H9 (cell line): ENCODE results near the gene ATPAF2. TPM values are rescaled to one million over a fixed set of nuclear protein-coding genes. Genes with fewer than 3 reads are reported as not detected.

Experiments used
- DNase-seq: peaks from one replicate; pipeline ENCODE4 v3.0.0-alpha.2; 2017
- H2AFZ ChIP-seq: one replicate; pipeline ENCODE4 v1.6.1; 2013; ENCODE audit warnings: mild to moderate bottlenecking, low read length, control low read depth, moderate library complexity
- H2AK5ac ChIP-seq: 2 replicates; pipeline ENCODE4 v1.6.1; 2013; ENCODE audit warnings: low read length, control low read depth, mixed read lengths; ENCODE audit not compliant: insufficient read length
- H2BK120ac ChIP-seq: one replicate; pipeline ENCODE4 v1.6.1; 2013; ENCODE audit warnings: low read depth, mild to moderate bottlenecking, low read length, control low read depth, inconsistent platforms; ENCODE audit not compliant: poor library complexity, severe bottlenecking
- H2BK12ac ChIP-seq: 2 replicates; pipeline ENCODE4 v1.6.1; 2013; ENCODE audit warnings: low read length, control low read depth, mixed read lengths, low read depth; ENCODE audit not compliant: insufficient read length
- H2BK15ac ChIP-seq: 2 replicates; pipeline ENCODE4 v1.6.1; 2013; ENCODE audit warnings: low read depth, low read length, control low read depth
- H2BK20ac ChIP-seq: one replicate; pipeline ENCODE4 v1.6.1; 2013; ENCODE audit warnings: low read depth, mild to moderate bottlenecking, low read length, control low read depth, inconsistent platforms; ENCODE audit not compliant: poor library complexity, severe bottlenecking
- H2BK5ac ChIP-seq: 2 replicates; pipeline ENCODE4 v1.6.1; 2013; ENCODE audit warnings: low read length, control low read depth, mixed read lengths; ENCODE audit not compliant: insufficient read length
- H3K14ac ChIP-seq: 2 replicates; pipeline ENCODE4 v1.6.1; 2013; ENCODE audit warnings: low read length, control low read depth; ENCODE audit not compliant: insufficient read depth
- H3K18ac ChIP-seq: 2 replicates; pipeline ENCODE4 v1.6.1; 2013; ENCODE audit warnings: low read depth, mild to moderate bottlenecking, mixed read lengths, low read length, control low read depth; ENCODE audit not compliant: insufficient read length
- H3K23ac ChIP-seq: 2 replicates; pipeline ENCODE4 v1.6.1; 2013; ENCODE audit warnings: low read length, control low read depth, mixed read lengths, low read depth; ENCODE audit not compliant: insufficient read length
- H3K23me2 ChIP-seq: 2 replicates; pipeline ENCODE4 v1.6.1; 2013; ENCODE audit warnings: low read depth, mild to moderate bottlenecking, mixed read lengths, low read length, control low read depth; ENCODE audit not compliant: insufficient read length, poor library complexity, severe bottlenecking
- H3K27ac ChIP-seq: 2 replicates; pipeline ENCODE4 v1.5.1; 2013; ENCODE audit warnings: low read length, control low read depth, mixed read lengths, low read depth; ENCODE audit not compliant: insufficient read length
- H3K27me3 ChIP-seq: 2 replicates; pipeline ENCODE4 v1.6.1; 2013; ENCODE audit warnings: low read length, control low read depth, inconsistent platforms; ENCODE audit not compliant: insufficient read depth
- H3K4ac ChIP-seq: 2 replicates; pipeline ENCODE4 v1.6.1; 2013; ENCODE audit warnings: low read depth, mild to moderate bottlenecking, control low read depth, inconsistent platforms, low read length, moderate library complexity
- H3K4me1 ChIP-seq: 2 replicates; pipeline ENCODE4 v1.6.1; 2013; ENCODE audit warnings: low read length, control low read depth, inconsistent platforms; ENCODE audit not compliant: insufficient read depth
- H3K4me2 ChIP-seq: 2 replicates; pipeline ENCODE4 v1.6.1; 2013; ENCODE audit warnings: low read length, control low read depth, mixed read lengths; ENCODE audit not compliant: insufficient read length, insufficient read depth
- H3K56ac ChIP-seq: 2 replicates; pipeline ENCODE4 v1.6.1; 2013; ENCODE audit warnings: low read depth, mild to moderate bottlenecking, mixed read lengths, low read length, control low read depth; ENCODE audit not compliant: insufficient read length
- H3K79me1 ChIP-seq: 2 replicates; pipeline ENCODE4 v1.6.1; 2013; ENCODE audit warnings: low read depth, mild to moderate bottlenecking, moderate library complexity, low read length, control low read depth, inconsistent platforms; ENCODE audit not compliant: insufficient read depth, poor library complexity, severe bottlenecking
- H3K79me2 ChIP-seq: 2 replicates; pipeline ENCODE4 v1.6.1; 2013; ENCODE audit warnings: low read length, control low read depth, inconsistent platforms; ENCODE audit not compliant: insufficient read depth
- H3K9ac ChIP-seq: 2 replicates; pipeline ENCODE4 v1.6.1; 2013; ENCODE audit warnings: low read length, control low read depth, mixed read lengths; ENCODE audit not compliant: insufficient read length; ENCODE audit errors: extremely low read depth
- H3K9me3 ChIP-seq: one replicate; pipeline ENCODE4 v1.6.1; 2013; ENCODE audit warnings: low read depth, low read length, inconsistent platforms; ENCODE audit not compliant: control insufficient read depth
- H3T11ph ChIP-seq: one replicate; pipeline ENCODE4 v1.6.1; 2013; ENCODE audit warnings: mild to moderate bottlenecking, low read length, control low read depth, inconsistent platforms
- H4K20me1 ChIP-seq: one replicate; pipeline ENCODE4 v1.6.1; 2013; ENCODE audit not compliant: control insufficient read depth, insufficient read length, insufficient read depth
- H4K5ac ChIP-seq: 2 replicates; pipeline ENCODE4 v1.6.1; 2013; ENCODE audit warnings: low read depth, mild to moderate bottlenecking, mixed read lengths, low read length, control low read depth; ENCODE audit not compliant: insufficient read length
- H4K8ac ChIP-seq: replicated peaks from 2 replicates; pipeline ENCODE4 v1.6.1; 2013; ENCODE audit warnings: low read length, control low read depth, mixed read lengths, low read depth; ENCODE audit not compliant: insufficient read length
- H4K91ac ChIP-seq: 2 replicates; pipeline ENCODE4 v1.6.1; 2013; ENCODE audit warnings: low read depth, mild to moderate bottlenecking, moderate library complexity, mixed read lengths, low read length, control low read depth; ENCODE audit not compliant: insufficient read length
- H3K27ac Mint-ChIP-seq, 3 experiments: 2 replicates in 2 of 3; 3 replicates in 1 of 3; pipeline ENCODE4 v1.8.0; 2020 to 2021; ENCODE audit warnings: mixed read lengths in 3 of 3, mild to moderate bottlenecking in 1 of 3, moderate library complexity in 1 of 3
- H3K27me3 Mint-ChIP-seq: 2 replicates; pipeline ENCODE4 v1.8.0; 2021; ENCODE audit warnings: low read depth, mild to moderate bottlenecking, moderate library complexity, mixed read lengths
- H3K36me3 Mint-ChIP-seq, 3 experiments: 2 replicates in 2 of 3; 3 replicates in 1 of 3; pipeline ENCODE4 v1.8.0; 2020 to 2021; ENCODE audit warnings: low read depth in 3 of 3, mixed read lengths in 3 of 3; ENCODE audit not compliant: insufficient read depth in 1 of 3
- H3K4me1 Mint-ChIP-seq, 2 experiments: 2 replicates each; pipeline ENCODE4 v1.8.0; 2020; ENCODE audit warnings: mixed read lengths in 2 of 2
- H3K4me3 Mint-ChIP-seq, 2 experiments: 2 replicates in 1 of 2; 3 replicates in 1 of 2; pipeline ENCODE4 v1.8.0; 2020 to 2021; ENCODE audit warnings: mild to moderate bottlenecking in 2 of 2, mixed read lengths in 2 of 2, moderate library complexity in 1 of 2
- H3K9me3 Mint-ChIP-seq, 2 experiments: 2 replicates in 1 of 2; 3 replicates in 1 of 2; pipeline ENCODE4 v1.8.0; 2020; ENCODE audit warnings: mild to moderate bottlenecking in 2 of 2, mixed read lengths in 2 of 2, moderate library complexity in 1 of 2
- WGBS: extraction: QIAGEN DNeasy Blood & Tissue Kit; methylation state at CpG from one replicate; pipeline ENCODE4 v1.1.7; 2013; ENCODE audit warnings: missing lambda C conversion rate, low lambda C conversion rate, mixed read lengths; ENCODE audit not compliant: insufficient read length; ENCODE audit errors: extremely low coverage; 5-methylcytosine and 5-hydroxymethylcytosine counted together
- total RNA-seq: library from RNA; stranded (reverse); gene quantifications from 2 replicates; pipeline ENCODE4 v1.2.1, GENCODE V29; 2021
- TF ChIP-seq, protein P1 (sequence below): fragments of 200-600 bp; sonication (generic); conservative IDR thresholded peaks from 3 replicates; pipeline ENCODE4 v1.8.0; 2021; ENCODE audit warnings: antibody characterized with exemption, mild to moderate bottlenecking

The ATPAF2 gene
- total RNA-seq, 1 experiment from 2014 or later, result 21.4 TPM

DNA sequence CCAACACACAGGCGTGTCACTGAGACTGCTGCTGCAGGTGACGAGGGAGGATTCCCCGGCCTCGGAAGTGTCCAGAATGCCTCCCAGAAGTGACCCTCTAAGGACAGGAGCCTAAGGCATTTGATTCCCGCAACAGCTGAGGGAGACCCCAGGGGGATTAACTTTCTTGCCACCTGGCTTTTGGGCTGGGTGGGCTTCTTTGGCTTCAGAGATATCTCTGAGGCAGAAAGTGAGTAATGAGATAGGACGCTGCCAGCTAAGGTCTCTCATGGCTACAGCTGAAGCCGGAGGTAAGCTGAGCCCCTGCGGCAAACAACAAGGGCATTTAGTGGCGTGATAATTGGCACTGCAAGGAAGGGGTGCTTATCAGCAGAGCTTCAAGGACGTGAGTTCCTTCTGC, 49.4 kb downstream of the ATPAF2 start:
- Histone ChIP-seq H2AFZ (no peak overlapping the region), H3K27me3 (no peaks in the 10 kb centered on the region), H3K18ac (no peak overlapping the region), H4K20me1 (no peaks in the 10 kb centered on the region), H3K14ac (no peak overlapping the region), H3T11ph (no peak overlapping the region), H3K4me2 (no peak overlapping the region), H2AK5ac (no peak overlapping the region), H3K4me1 (no peaks in the 10 kb centered on the region), H3K27ac (no peak overlapping the region), H3K23me2 (peaks cover 3% of the 10 kb centered on the region), H2BK120ac (no peak overlapping the region), H3K9me3 (no peaks in the 10 kb centered on the region), H2BK15ac (no peak overlapping the region), H3K9ac (no peak overlapping the region), H3K56ac (no peak overlapping the region), H3K79me2 (no peaks in the 10 kb centered on the region), H4K91ac (no peak overlapping the region), H4K5ac (peak overlapping the region; percentile 50), H4K8ac (no peak overlapping the region), H2BK20ac (no peak overlapping the region), H3K4ac (no peak overlapping the region), H2BK5ac (no peak overlapping the region), H3K23ac (no peak overlapping the region), H3K79me1 (no peaks in the 10 kb centered on the region), H2BK12ac (no peak overlapping the region)
- H3K27me3 Mint-ChIP-seq, result peaks cover 3% of the 10 kb centered on the region
- H3K36me3 Mint-ChIP-seq, result no peaks in the 10 kb centered on the region
- peak overlapping the region in 1 of 3 experiments; percentile 86; a peak in 1 of 7 replicates for H3K27ac Mint-ChIP-seq
- no peaks in the 10 kb centered on the region for H3K9me3 Mint-ChIP-seq
- TF ChIP-seq, protein P1, sequence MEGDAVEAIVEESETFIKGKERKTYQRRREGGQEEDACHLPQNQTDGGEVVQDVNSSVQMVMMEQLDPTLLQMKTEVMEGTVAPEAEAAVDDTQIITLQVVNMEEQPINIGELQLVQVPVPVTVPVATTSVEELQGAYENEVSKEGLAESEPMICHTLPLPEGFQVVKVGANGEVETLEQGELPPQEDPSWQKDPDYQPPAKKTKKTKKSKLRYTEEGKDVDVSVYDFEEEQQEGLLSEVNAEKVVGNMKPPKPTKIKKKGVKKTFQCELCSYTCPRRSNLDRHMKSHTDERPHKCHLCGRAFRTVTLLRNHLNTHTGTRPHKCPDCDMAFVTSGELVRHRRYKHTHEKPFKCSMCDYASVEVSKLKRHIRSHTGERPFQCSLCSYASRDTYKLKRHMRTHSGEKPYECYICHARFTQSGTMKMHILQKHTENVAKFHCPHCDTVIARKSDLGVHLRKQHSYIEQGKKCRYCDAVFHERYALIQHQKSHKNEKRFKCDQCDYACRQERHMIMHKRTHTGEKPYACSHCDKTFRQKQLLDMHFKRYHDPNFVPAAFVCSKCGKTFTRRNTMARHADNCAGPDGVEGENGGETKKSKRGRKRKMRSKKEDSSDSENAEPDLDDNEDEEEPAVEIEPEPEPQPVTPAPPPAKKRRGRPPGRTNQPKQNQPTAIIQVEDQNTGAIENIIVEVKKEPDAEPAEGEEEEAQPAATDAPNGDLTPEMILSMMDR, result no peak
- no peak for DNase-seq
- no CpG with 5 or more reads among the region's 10 CpGs for WGBS
- H3K4me1 Mint-ChIP-seq, result peaks cover 2 to 3% of the 10 kb centered on the region in 2 experiments; a peak in 1 of 4 replicates
- H3K4me3 Mint-ChIP-seq, result no peak overlapping the region
